Neural cell (in vitro differentiated cells): ENCODE results near the gene NFATC3. TPM values are rescaled to one million over a fixed set of nuclear protein-coding genes. Genes with fewer than 3 reads are reported as not detected.
A peak's percentile ranks its signal among the peaks of the same experiment; 100 is the strongest.

Experiments used
- H2AFZ ChIP-seq: fragments of 200-600, 300-800 bp; sonication (generic), shearing (Covaris generic); 2 replicates; pipeline ENCODE4 v1.6.0; 2014; ENCODE audit warnings: low read depth, mild to moderate bottlenecking, antibody characterized with exemption, low read length, moderate library complexity
- H3F3A ChIP-seq: fragments of 200-600 bp; shearing (Covaris generic); 2 replicates; pipeline ENCODE4 v1.6.1; 2016; ENCODE audit warnings: mild to moderate bottlenecking, moderate library complexity, mixed read lengths, antibody characterized with exemption, low read length; ENCODE audit not compliant: insufficient read depth, poor library complexity, severe bottlenecking
- H3K27ac ChIP-seq: fragments of 200-600, 300-800 bp; sonication (generic), shearing (Covaris generic); 2 replicates; pipeline ENCODE4 v1.5.1; 2014; ENCODE audit warnings: mild to moderate bottlenecking, low read length, moderate library complexity
- H3K27me3 ChIP-seq: fragments of 300-800, 200-600 bp; sonication (generic), shearing (Covaris generic); 2 replicates; pipeline ENCODE4 v1.6.0; 2014; ENCODE audit warnings: mild to moderate bottlenecking, low read depth, low read length, moderate library complexity; ENCODE audit not compliant: insufficient read depth
- H3K36me3 ChIP-seq: fragments of 300-800, 200-600 bp; sonication (generic), shearing (Covaris generic); 2 replicates; pipeline ENCODE4 v1.5.1; 2014; ENCODE audit warnings: mild to moderate bottlenecking, antibody characterized with exemption, low read length, moderate library complexity; ENCODE audit not compliant: insufficient read depth
- H3K4me2 ChIP-seq: fragments of 300-800, 200-600 bp; sonication (generic), shearing (Covaris generic); 2 replicates; pipeline ENCODE4 v1.6.0; 2014; ENCODE audit warnings: mild to moderate bottlenecking, low read length
- H3K4me3 ChIP-seq: fragments of 300-800, 200-600 bp; sonication (generic), shearing (Covaris generic); 2 replicates; pipeline ENCODE4 v1.5.1; 2014; ENCODE audit warnings: mild to moderate bottlenecking, low read length, moderate library complexity
- H3K79me2 ChIP-seq: fragments of 200-600 bp; shearing (Covaris generic); replicated peaks from 2 replicates; pipeline ENCODE4 v1.6.0; 2014; ENCODE audit warnings: mild to moderate bottlenecking, low read length, moderate library complexity; ENCODE audit not compliant: insufficient read depth
- H3K9ac ChIP-seq: fragments of 300-800, 200-600 bp; sonication (generic), shearing (Covaris generic); 2 replicates; pipeline ENCODE4 v1.6.1; 2016; ENCODE audit warnings: mild to moderate bottlenecking, low read length, mixed read lengths
- H3K9me2 ChIP-seq: fragments of 200-600 bp; shearing (Covaris generic); 2 replicates; pipeline ENCODE4 v1.6.1; 2016; ENCODE audit warnings: mild to moderate bottlenecking, low read length, mixed read lengths; ENCODE audit not compliant: insufficient read depth
- H3K9me3 ChIP-seq: fragments of 200-600, 300-800 bp; sonication (generic), shearing (Covaris generic); 2 replicates; pipeline ENCODE4 v1.6.1; 2016; ENCODE audit warnings: mild to moderate bottlenecking, mixed run types, low read length, moderate library complexity, mixed read lengths
- H4K20me1 ChIP-seq: fragments of 200-600 bp; shearing (Covaris generic); 2 replicates; pipeline ENCODE4 v1.6.1; 2016; ENCODE audit warnings: mild to moderate bottlenecking, mixed run types; ENCODE audit not compliant: insufficient read depth
- CTCF ChIP-seq: fragments of 450-650 bp; IDR thresholded peaks from 2 replicates; pipeline ENCODE4 v1.5.1; 2014; ENCODE audit warnings: antibody characterized with exemption, mild to moderate bottlenecking, moderate library complexity; ENCODE audit not compliant: poor library complexity, severe bottlenecking
- EP300 ChIP-seq: fragments of 450-650 bp; conservative IDR thresholded peaks from 2 replicates; pipeline ENCODE4 v1.6.1; 2014; ENCODE audit warnings: antibody characterized with exemption, mild to moderate bottlenecking, moderate library complexity; ENCODE audit not compliant: poor library complexity, severe bottlenecking
- EZH2 ChIP-seq: fragments of 200-600, 300-800 bp; shearing (Covaris generic), sonication (generic); IDR thresholded peaks from 2 replicates; pipeline ENCODE4 v1.6.1; 2014; ENCODE audit warnings: antibody characterized with exemption, low read length, borderline replicate concordance, mild to moderate bottlenecking; ENCODE audit not compliant: insufficient read depth, poor library complexity, severe bottlenecking
- MXI1 ChIP-seq: fragments of 450-650 bp; conservative IDR thresholded peaks from 2 replicates; pipeline ENCODE4 v1.6.1; 2014; ENCODE audit warnings: antibody characterized with exemption, mild to moderate bottlenecking; ENCODE audit not compliant: poor library complexity, severe bottlenecking
- POLR2AphosphoS5 ChIP-seq: IDR thresholded peaks from 2 replicates; pipeline ENCODE4 v1.6.1; 2012
- RAD21 ChIP-seq: fragments of 450-650 bp; conservative IDR thresholded peaks from 2 replicates; pipeline ENCODE4 v1.6.1; 2014; ENCODE audit warnings: antibody characterized with exemption, mild to moderate bottlenecking, moderate library complexity
- REST ChIP-seq: IDR thresholded peaks from 2 replicates; pipeline ENCODE4 v1.6.1; 2012; ENCODE audit warnings: borderline replicate concordance
- SMC3 ChIP-seq: fragments of 450-650 bp; conservative IDR thresholded peaks from 2 replicates; pipeline ENCODE4 v1.6.1; 2014; ENCODE audit warnings: antibody characterized with exemption, mild to moderate bottlenecking, moderate library complexity; ENCODE audit not compliant: poor library complexity
- TAF1 ChIP-seq: IDR thresholded peaks from 2 replicates; pipeline ENCODE4 v1.6.1; 2012; ENCODE audit warnings: low read depth
- polyA minus RNA-seq: library from RNA; depleted of rRNA, polyadenylated mRNA; stranded (reverse); fragments of >200 nt; gene quantifications from 2 replicates; pipeline ENCODE4 v1.2.3, GENCODE V29; 2014
- polyA plus RNA-seq: library from polyadenylated mRNA; depleted of rRNA; stranded (reverse); fragments of >200 nt; gene quantifications from 2 replicates; pipeline ENCODE4 v1.2.3, GENCODE V29; 2014

Gene NFATC3
- 5.6 and 6.2 TPM in 2 replicates for polyA plus RNA-seq
- polyA minus RNA-seq = 33.1 and 35.8 TPM in 2 replicates

GRCh38 chr16:68085259-68086071 lies at the start of gene NFATC3:
NFATC3 (plus strand) TSS chr16:68085370; CDS start chr16:68085682, 312 bp downstream.
- H3K9me2 ChIP-seq = no peaks in the 10 kb centered on the region
- H3K4me2 ChIP-seq = peak within 1 kb of the TSS; percentile 84
- peak within 1 kb of the TSS; percentile 92 for H3K4me3 ChIP-seq
- H2AFZ ChIP-seq = peak within 1 kb of the TSS; percentile 82
- H3F3A ChIP-seq = peaks cover 9% of the 10 kb centered on the region
- H3K9ac ChIP-seq = peak within 1 kb of the TSS; percentile 89
- peak within 1 kb of the TSS; percentile 96 for H3K27ac ChIP-seq
- TF ChIP-seq RAD21 = peak; percentile 42
- peak; percentile 64 for TF ChIP-seq POLR2AphosphoS5
- TF ChIP-seq REST = peak; percentile 55
- no peak for TF ChIP-seq EZH2
- peak; percentile 38 for TF ChIP-seq TAF1
- peak; percentile 90 for TF ChIP-seq MXI1
- TF ChIP-seq CTCF = peak; percentile 50
- TF ChIP-seq SMC3 = peak; percentile 46
- peak; percentile 11 for TF ChIP-seq EP300
- H3K36me3 ChIP-seq = no peaks in the 10 kb centered on the region
- H3K79me2 ChIP-seq = peaks cover 28% of the 10 kb centered on the region
- no peaks in the 10 kb centered on the region for H4K20me1 ChIP-seq
- H3K27me3 ChIP-seq = no peaks in the 10 kb centered on the region
- H3K9me3 ChIP-seq = no peaks in the 10 kb centered on the region

- TF ChIP-seq SMC3 = no peak
- TF ChIP-seq REST = no peak
- TF ChIP-seq MXI1 = no peak
- no peak for TF ChIP-seq EP300
- TF ChIP-seq POLR2AphosphoS5 = no peak
- no peak for TF ChIP-seq TAF1
- no peak for TF ChIP-seq CTCF
- no peak for TF ChIP-seq EZH2
- no peak for TF ChIP-seq RAD21
- Histone ChIP-seq H3K36me3 (no peaks in the 10 kb centered on the region), H3K4me2 (no peak overlapping the region), H3K9ac (no peak overlapping the region), H2AFZ (no peak overlapping the region), H3K27ac (no peak overlapping the region), H3F3A (no peaks in the 10 kb centered on the region), H4K20me1 (no peaks in the 10 kb centered on the region), H3K79me2 (no peaks in the 10 kb centered on the region), H3K4me3 (no peak overlapping the region), H3K9me2 (no peaks in the 10 kb centered on the region), H3K27me3 (no peaks in the 10 kb centered on the region), H3K9me3 (no peaks in the 10 kb centered on the region)
Measured at GRCh38 chr16:68037841-68038597, 47.2 kb upstream of the NFATC3 start.
